GM08714 (cell line): ENCODE data around the gene HRH2.
"Not testable (repeated sequence)": the region's sequence is repeated elsewhere in the genome, so short reads cannot be mapped to it uniquely, and the experiment has no call there.

Experiments used
- H3K4me3 ChIP-seq: fragments of 200-500 bp; sonication (Bioruptor generic); 2 replicates; pipeline ENCODE4 v1.5.1; 2014; ENCODE audit warnings: mild to moderate bottlenecking, low read length, inconsistent platforms
- ZNF274 ChIP-seq: IDR thresholded peaks from 2 replicates; pipeline ENCODE4 v1.6.1; 2012; ENCODE audit warnings: mild to moderate bottlenecking, low read depth, low read length

The HRH2 gene

DNA sequence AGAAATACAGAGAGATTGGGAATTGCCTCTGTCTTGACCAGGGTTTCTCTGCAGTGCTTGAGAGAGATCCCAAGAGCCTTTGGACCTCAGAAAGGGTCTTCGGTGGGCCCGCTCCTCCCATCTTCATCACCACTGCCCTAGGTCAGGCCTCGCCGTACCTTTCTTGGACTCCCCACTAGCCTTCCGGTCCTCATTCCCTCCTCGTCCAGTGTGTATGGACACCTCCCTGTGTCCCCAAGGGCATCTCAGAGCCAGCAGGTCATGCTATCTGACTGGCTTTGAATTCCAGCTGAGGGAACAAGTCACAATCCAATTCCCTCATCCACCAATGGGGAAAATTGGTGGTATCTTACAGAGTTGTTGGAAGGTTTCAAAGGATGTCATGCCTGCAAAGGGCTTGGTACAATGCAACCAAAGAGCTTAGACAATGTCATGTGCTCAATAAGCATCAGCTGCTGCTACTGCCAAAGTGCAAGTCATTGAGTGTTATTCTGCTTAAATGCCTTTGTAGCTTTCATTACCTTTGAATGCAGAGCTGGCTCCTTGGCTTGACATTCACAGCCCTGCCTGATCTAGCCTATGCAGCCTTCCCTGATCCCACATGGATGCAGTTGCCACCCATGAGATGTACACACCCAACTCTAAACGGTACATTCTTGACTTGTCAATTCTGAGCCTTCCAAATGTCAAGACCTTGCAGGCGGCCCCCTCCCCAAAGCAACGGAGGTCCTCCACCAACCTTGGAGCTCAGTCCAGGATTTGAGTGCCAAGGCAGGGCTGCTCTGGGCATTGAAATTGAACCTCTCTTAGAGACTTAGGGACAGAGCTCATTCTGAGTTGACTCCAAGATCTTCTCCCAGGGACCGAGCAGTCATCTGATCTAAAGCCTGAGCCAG is 58.0 kb downstream of the HRH2 start:
- TF ChIP-seq ZNF274 = no peak
- no peak overlapping the region for H3K4me3 ChIP-seq

DNA sequence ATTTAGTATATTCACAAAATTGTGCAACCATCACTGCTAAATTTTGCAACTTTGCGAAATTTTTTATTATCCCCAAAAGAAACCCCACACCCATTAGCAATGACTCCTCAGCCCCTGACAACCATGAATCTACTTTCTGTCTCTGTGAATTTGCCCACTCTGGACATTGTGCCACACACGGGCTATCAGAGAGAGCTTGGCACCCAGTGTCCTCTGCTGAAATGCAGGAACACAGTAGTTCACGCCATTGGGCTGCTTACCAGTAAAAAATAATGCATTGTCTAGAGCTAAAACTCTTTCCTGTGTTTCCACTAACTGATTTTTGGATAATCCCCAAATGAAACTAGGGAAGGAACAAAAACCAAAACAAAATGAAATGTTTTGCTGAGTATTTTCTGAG is 60.0 kb downstream of the HRH2 start:
- no peak overlapping the region for H3K4me3 ChIP-seq
- no peak for TF ChIP-seq ZNF274

DNA sequence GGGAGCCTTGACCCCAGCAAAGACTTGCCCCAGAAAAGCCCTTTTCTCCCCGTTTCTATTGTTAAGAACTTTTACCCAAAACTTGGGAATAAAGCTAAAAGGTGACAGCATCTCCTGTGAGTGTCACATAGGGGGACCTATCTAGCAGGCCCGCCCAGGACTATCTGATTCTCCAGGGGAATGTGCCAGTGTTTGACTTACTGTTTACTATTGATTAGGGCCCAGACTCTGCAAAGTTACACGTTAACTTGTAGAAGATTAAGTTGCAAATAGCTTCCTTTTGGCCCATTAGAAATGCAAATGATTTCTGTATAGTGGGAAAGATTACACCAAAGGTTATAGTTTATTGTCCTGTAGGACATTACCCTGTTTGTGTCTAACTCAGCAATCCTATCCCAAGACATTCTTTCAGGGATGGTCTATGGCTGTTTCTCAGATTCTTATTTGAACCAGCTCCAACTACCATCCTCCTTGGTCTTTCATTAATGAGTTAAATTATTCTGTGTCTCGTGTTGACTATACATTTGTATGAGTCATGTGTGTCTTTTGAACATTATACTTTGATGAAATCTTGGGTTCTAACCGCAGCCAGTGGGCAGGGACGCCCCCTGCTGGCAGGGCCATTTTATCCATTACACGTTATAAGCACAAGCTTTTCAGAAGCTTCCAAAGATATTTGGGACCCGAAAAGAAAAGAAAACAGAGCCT is 60.7 kb downstream of the HRH2 start:
- no peak overlapping the region for H3K4me3 ChIP-seq
- TF ChIP-seq ZNF274 = no peak

DNA sequence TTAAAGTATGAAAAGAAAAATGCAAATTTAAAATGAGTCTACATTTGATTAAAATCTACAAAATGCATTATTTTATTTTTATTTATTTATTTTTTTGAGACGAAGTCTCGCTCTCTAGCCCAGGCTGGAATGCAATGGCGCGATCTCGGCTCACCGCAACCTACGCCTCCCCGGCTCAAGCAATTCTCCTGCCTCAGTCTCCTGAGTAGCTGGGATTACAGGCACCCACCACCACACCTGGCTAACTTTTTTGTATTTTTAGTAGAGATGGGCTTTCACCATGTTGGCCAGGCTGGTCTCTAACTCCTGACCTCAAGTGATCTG is 61.2 kb downstream of the HRH2 start:
- H3K4me3 ChIP-seq = not testable (repeated sequence)

DNA sequence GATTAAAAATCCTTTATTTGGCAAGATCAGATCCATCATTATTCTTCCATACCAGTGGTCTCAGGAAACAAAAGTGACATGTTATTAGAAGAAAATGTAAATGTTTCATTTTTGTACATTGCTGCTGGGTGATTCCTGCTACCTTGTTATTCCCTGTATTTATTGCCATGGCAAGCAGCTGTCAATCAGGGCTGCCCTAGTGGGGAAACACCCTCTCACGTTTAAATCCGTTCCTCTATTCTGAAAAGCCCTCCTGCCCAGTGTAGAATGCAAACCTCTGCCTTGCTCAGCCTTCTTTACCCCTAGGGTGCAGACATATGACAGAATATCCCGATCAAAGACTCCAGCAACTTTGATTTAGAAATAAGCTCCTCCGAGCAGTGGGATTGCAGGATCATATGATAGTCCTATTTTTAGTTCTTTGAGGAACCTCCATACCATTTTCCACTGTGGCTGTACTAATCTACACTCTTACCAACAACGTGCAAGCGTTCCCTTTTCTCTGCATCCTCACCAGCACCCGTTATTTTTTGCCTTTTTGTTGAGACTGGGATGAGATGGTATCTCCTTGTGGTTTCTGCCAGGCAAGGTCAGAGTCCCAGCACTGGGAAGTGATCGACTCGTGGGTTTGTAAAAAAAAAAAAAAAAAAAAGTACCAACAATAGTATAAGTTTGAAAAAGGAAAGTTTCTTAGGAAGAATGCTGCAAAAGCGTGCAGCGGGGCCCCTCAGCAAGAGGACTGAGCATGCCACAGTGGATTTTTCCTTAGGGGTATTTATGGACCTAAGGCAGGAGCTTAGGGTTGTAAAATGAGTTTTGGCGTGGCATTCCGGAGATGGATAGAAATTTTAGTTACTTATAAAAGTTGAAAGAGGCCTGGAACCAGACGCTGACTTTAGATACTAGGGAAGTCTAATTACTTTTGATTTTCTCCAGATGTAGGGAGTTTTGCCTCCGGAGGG is 66.7 kb downstream of the HRH2 start:
- H3K4me3 ChIP-seq = no peak overlapping the region
- TF ChIP-seq ZNF274 = no peak

DNA sequence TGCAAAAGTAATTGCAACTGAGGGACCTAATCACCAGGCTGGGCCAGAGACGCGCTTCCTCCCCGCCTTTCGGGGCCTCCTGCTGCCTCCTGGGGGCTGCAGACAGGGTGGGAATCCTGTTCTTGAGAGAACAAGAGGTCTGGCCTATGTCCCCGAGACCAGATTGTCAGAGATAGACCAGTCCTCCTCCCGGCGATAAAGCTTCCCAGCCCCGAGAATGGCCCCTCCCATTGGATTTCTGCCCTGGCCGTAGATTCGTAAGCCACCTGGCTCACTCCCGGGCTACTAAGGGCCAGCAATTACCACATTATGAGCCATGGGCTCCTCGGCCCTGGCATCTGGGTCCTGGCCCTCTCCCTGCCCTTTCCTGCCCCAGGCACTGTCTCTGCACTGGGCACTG is 70.4 kb downstream of the HRH2 start:
- no peak overlapping the region for H3K4me3 ChIP-seq
- no peak for TF ChIP-seq ZNF274

DNA sequence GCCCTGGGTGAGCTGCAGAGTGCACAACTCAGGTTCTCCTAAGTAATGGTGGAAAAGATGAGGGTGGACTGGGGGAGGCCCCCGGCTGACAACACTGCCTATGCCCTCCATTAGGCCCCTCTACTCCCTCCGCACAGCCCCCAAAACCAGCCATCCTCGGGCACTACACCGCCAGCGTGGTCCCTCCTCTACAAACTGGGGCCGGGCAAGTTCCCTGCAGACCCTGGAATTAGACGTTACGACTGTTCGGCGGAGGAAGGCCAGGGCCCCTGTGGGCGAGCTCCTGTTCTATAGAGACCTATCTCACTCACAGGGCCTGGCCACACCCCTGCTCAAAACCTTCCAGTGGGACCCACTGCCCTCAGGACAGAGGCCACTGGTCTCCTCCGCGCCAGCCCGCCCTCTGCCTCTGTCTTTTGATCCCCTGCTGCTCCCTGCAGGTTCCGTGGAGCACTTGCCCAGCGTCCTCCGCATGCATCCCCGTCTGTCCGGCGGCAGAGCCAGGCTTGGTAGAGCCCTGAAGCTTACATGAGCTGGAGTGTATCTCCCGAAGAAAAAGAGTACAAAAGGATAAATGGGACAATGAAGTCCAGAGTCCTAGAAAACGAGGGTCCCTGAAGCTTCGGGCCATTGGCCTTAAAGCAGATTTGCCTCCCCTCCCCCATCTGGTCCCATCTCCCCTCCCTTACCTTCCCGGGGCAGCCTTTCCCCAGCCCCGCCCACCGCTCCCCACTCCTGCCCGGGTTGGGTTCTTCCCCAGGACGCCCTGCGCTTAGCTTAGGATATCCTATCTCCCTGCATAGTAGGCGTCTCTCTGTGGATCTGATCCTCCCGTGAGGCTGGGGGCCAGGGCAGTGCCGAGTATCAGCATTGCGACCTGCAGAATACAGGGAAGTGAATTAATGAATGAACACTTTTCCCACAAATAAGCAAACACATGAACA is 71.3 kb downstream of the HRH2 start:
- no peak overlapping the region for H3K4me3 ChIP-seq

DNA sequence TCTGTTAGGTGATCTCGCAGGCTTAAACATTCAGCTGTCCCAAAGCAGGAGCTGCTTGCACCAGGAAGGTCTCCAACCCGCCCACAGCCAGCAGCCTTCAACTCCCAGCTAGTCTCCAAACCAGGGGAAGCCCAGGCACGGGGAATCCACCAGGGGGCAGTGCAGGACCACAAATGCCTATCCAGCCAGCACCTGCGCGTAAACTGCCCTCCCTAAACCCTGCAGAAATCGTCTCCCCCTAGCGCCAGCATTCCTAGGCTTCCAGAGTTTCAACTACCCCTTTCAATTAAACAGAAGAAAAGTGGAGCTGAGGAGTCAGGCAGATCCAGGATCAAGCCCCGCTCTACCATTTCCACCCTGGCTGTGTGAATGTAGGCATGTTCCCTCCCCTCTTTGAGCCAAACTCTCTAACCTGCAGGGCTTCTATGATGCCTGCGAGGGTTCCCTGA is 72.0 kb downstream of the HRH2 start:
- no peak overlapping the region for H3K4me3 ChIP-seq

More for the DNA sequence above, 71.3 kb downstream of the HRH2 start:
- no peak for TF ChIP-seq ZNF274

DNA sequence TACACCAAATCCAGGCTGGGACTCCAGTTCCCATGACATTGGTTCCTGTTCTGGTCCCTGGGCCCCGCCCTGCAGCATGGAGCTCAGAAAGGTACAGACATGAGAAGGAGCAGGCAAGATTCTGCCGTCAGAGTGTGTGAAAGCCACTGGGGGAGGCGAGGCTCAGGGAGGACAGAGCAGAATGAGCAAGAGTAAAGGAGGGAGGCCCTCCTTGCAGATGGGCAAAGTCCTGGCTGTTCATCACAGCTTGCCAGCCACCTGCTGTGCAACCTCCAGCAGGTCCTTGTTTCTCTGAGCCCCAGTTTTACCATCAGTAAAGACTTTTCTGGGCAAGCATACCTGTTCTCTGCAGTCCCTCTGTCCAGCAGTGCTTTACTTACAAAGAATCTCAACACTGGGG is 73.3 kb downstream of the HRH2 start:
- no peak overlapping the region for H3K4me3 ChIP-seq
- no peak for TF ChIP-seq ZNF274

More for the DNA sequence above, 72.0 kb downstream of the HRH2 start:
- TF ChIP-seq ZNF274 = no peak

DNA sequence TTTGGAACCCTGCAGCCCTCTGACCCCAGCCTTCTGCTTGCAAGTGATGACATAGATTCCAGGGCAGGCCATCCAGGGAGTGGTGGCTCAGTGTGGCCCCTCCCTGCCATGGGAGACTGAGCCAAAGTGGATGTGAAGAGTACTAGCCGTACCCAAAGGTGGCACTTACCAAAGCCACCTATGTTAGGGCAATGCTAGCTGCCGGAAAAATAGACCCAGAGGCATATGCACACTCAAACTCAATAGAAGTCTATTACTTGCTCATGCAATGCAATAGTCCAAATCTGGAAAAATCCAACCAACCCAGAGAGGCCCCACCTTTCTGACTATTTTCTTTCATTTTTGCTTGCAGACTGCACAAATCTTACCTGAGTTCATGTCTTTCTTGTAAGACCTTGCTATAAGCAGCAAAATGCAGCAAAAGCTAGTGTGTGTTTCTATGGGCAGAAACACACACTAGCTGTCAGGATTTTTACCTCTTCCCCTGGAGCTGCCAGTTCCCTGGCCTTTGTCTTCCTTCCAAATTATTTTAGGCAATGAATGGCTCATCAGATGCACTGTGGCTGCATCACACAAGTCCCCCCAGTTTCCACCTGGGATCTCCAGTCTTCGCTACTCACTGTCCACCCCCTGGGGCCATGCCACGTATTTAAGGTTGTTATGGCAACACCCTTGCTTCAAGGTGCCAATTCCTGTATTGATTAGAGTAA is 74.0 kb downstream of the HRH2 start:
- H3K4me3 ChIP-seq = no peak overlapping the region
- no peak for TF ChIP-seq ZNF274

DNA sequence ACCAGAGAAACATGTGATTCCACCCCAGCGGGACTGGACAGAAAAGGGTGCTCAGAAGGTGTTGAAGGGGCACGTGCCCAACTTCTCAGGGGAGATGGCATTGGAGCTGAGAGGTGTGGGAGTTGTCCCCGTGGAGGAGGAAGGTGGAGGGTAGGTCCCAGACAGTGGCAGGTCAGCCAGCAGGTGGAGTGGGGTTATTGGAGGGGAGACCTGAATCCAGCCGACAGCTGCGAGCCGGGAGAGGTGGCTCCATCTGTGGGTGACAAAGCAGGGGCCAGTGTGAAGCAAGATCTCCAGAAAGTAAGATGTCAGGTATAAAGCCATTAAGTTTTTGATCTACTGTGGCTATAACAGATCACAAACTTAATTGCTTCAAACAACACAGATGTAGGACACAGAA is 75.1 kb downstream of the HRH2 start:
- no peak for TF ChIP-seq ZNF274
- H3K4me3 ChIP-seq = no peak overlapping the region

DNA sequence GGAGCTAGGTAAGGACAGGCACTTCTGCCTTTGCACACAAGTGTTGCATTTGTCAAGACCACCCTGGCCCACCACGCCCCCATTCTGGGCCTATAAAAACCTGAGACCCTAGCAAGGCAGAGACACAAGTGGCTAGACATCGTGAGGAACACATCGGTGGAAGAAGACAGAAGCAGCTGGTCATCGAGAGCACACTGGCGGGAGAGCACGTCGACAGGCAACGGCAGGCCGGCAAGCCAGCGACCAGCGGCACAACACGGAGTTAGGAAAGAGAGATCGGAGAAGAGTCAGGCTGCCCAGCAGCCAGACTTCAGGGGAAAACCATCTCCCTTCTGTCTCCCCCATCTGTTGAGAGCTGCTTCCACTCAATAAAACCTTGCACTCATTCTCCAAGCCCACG is 76.1 kb downstream of the HRH2 start:
- no peak overlapping the region for H3K4me3 ChIP-seq
- no peak for TF ChIP-seq ZNF274

DNA sequence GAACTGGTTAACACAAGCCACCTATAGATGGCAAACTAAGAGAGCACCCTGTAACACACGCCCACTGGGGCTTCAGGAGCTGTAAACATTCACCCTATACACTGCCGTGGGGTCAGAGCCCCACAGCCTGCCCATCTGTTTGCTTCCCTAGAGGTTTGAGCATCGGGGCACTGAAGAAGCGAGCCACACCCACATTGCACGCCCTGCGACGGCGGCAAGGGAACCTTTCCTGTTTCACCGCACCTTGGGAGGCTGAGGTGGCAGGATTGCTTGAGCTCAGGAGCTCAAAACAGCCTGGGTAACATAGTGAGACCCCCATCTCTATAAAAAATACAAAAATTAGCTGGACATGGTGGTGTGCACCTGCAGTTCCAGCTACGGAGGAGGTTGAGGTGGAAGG is 76.6 kb downstream of the HRH2 start:
- H3K4me3 ChIP-seq = no peak overlapping the region
- TF ChIP-seq ZNF274 = no peak
